IMR-90 (cell line): ENCODE data around the gene PIP4P1. TPM values are rescaled to one million over a fixed set of nuclear protein-coding genes. Genes with fewer than 3 reads are reported as not detected.

ENCODE experiments used
- ATAC-seq: fragments of 200-7000 bp; cut with Tn5 transposase; 2 replicates; pipeline ENCODE4 v1.9.1; 2020; ENCODE audit warnings: low read depth, mild to moderate bottlenecking, moderate library complexity
- BruUV-seq: library from RNA; stranded (reverse); fragments of 400-500 nt; replicated peaks from 2 replicates; lab custom pipeline; 2021; lab: Mats Ljungman, UMichigan
- CTCF ChIA-PET: fragments of 300-600 bp; formaldehyde crosslinking; extraction: SDS; loops from one replicate; lab custom pipeline; 2021; ENCODE audit warnings: antibody characterized with exemption; lab: Yijun Ruan, JAX
- POLR2A ChIA-PET: fragments of 300-600 bp; sonication (Branson Sonifier 250); formaldehyde crosslinking; loops from one replicate; lab custom pipeline; 2022; ENCODE audit warnings: antibody characterized with exemption; ENCODE audit not compliant: unreplicated experiment; lab: Charles Lee
- DNase-seq: peaks from one replicate; pipeline ENCODE4 v3.0.0; 2013
- H2AFZ ChIP-seq: replicated peaks from 2 replicates; pipeline ENCODE3; 2013; ENCODE audit warnings: low read length, mild to moderate bottlenecking; ENCODE audit not compliant: poor library complexity
- H2AK5ac ChIP-seq: 2 replicates; pipeline ENCODE4 v1.6.1; 2013; ENCODE audit warnings: low read depth, low read length, inconsistent platforms
- H2AK9ac ChIP-seq: replicated peaks from 2 replicates; pipeline ENCODE3; 2013; ENCODE audit warnings: mild to moderate bottlenecking, low read depth, low read length, moderate library complexity; ENCODE audit not compliant: poor library complexity
- H2BK120ac ChIP-seq: 2 replicates; pipeline ENCODE4 v1.6.1; 2013; ENCODE audit warnings: low read depth, low read length, inconsistent platforms
- H2BK15ac ChIP-seq: 3 replicates; pipeline ENCODE4 v1.6.1; 2013; ENCODE audit warnings: low read depth, low read length, inconsistent platforms
- H2BK20ac ChIP-seq: 2 replicates; pipeline ENCODE4 v1.6.1; 2013; ENCODE audit warnings: low read depth, mild to moderate bottlenecking, inconsistent platforms, low read length, moderate library complexity
- H2BK5ac ChIP-seq: 2 replicates; pipeline ENCODE4 v1.6.1; 2013; ENCODE audit warnings: mild to moderate bottlenecking, low read depth, low read length, inconsistent platforms; ENCODE audit not compliant: poor library complexity, severe bottlenecking
- H3K14ac ChIP-seq: replicated peaks from 2 replicates; pipeline ENCODE4 v1.6.1; 2013; ENCODE audit warnings: low read depth, low read length, inconsistent platforms
- H3K18ac ChIP-seq: 2 replicates; pipeline ENCODE4 v1.6.1; 2013; ENCODE audit warnings: low read depth, low read length, control low read depth
- H3K23ac ChIP-seq: 2 replicates; pipeline ENCODE4 v1.6.1; 2013; ENCODE audit warnings: low read depth, low read length, inconsistent platforms
- H3K27ac ChIP-seq: 2 replicates; pipeline ENCODE4 v1.5.1; 2013; ENCODE audit warnings: mild to moderate bottlenecking, control low read depth, low read length; ENCODE audit not compliant: insufficient read depth
- H3K27me3 ChIP-seq: 2 replicates; pipeline ENCODE4 v1.6.1; 2013; ENCODE audit warnings: low read length; ENCODE audit not compliant: control insufficient read depth, insufficient read depth
- H3K36me3 ChIP-seq: 2 replicates; pipeline ENCODE4 v1.6.1; 2013; ENCODE audit warnings: low read length, mixed read lengths; ENCODE audit not compliant: control insufficient read depth, insufficient read depth
- H3K4ac ChIP-seq: 2 replicates; pipeline ENCODE4 v1.6.1; 2013; ENCODE audit warnings: low read depth, low read length, inconsistent platforms
- H3K4me1 ChIP-seq: 2 replicates; pipeline ENCODE4 v1.6.1; 2013; ENCODE audit warnings: low read length, mixed read lengths; ENCODE audit not compliant: control insufficient read depth, insufficient read depth
- H3K4me2 ChIP-seq: 2 replicates; pipeline ENCODE4 v1.6.1; 2013; ENCODE audit warnings: low read depth, mild to moderate bottlenecking, control low read depth, low read length, moderate library complexity
- H3K4me3 ChIP-seq: 2 replicates; pipeline ENCODE4 v1.5.1; 2013; ENCODE audit warnings: low read depth, mild to moderate bottlenecking, control low read depth, low read length, moderate library complexity; ENCODE audit not compliant: insufficient read depth
- H3K56ac ChIP-seq: 2 replicates; pipeline ENCODE4 v1.6.1; 2013; ENCODE audit warnings: low read length, inconsistent platforms; ENCODE audit not compliant: insufficient read depth; ENCODE audit errors: extremely low read depth
- H3K79me1 ChIP-seq, 2 experiments: 2 replicates each; pipeline ENCODE4 v1.6.1; 2013; ENCODE audit warnings: low read length in 2 of 2, inconsistent platforms in 1 of 2, low read depth in 1 of 2
- H3K9ac ChIP-seq: 2 replicates; pipeline ENCODE4 v1.6.1; 2013; ENCODE audit warnings: low read depth, low read length, control low read depth
- H3K9me1 ChIP-seq: 2 replicates; pipeline ENCODE4 v1.6.1; 2013; ENCODE audit warnings: low read length, inconsistent platforms; ENCODE audit not compliant: insufficient read depth
- H3K9me3 ChIP-seq: 2 replicates; pipeline ENCODE4 v1.6.1; 2013; ENCODE audit warnings: low read length; ENCODE audit not compliant: control insufficient read depth, insufficient read depth
- H4K20me1 ChIP-seq: 2 replicates; pipeline ENCODE4 v1.6.1; 2013; ENCODE audit warnings: low read length, inconsistent platforms; ENCODE audit not compliant: insufficient read depth
- H4K5ac ChIP-seq: 2 replicates; pipeline ENCODE4 v1.6.1; 2013; ENCODE audit warnings: mild to moderate bottlenecking, low read depth, low read length, control low read depth
- H4K8ac ChIP-seq, 2 experiments: 2 replicates each; pipeline ENCODE4 v1.6.1; 2013; ENCODE audit warnings: low read depth in 2 of 2, low read length in 2 of 2, control low read depth in 1 of 2, inconsistent platforms in 1 of 2
- H4K91ac ChIP-seq: 2 replicates; pipeline ENCODE4 v1.6.1; 2013; ENCODE audit warnings: low read depth, low read length, inconsistent platforms; ENCODE audit not compliant: insufficient read depth
- RCOR1 ChIP-seq: IDR thresholded peaks from 2 replicates; pipeline ENCODE4 v1.6.1; 2012; ENCODE audit warnings: mild to moderate bottlenecking, low read length, improper control_type of control experiment; ENCODE audit not compliant: insufficient replicate concordance
- WGBS, 2 experiments: methylation state at CpG; one replicate each; pipeline versions ENCODE4 v1.1.5 to v1.1.7; 2013; ENCODE audit warnings: missing lambda C conversion rate in 2 of 2; ENCODE audit not compliant: insufficient read length in 1 of 2; ENCODE audit errors: extremely low coverage in 2 of 2; 5-methylcytosine and 5-hydroxymethylcytosine counted together
- dilution Hi-C: fragments of 300-500 bp; cut with HindIII; formaldehyde crosslinking; loops from one replicate; pipeline ENCODE4 v1.14.3; 2018; ENCODE audit warnings: low sequenced_read_pairs; ENCODE audit not compliant: unreplicated experiment
- in situ Hi-C: fragments of 300-500 bp; cut with MboI; formaldehyde crosslinking; loops from 3 replicates; pipeline ENCODE4 v1.14.3; 2019; ENCODE audit warnings: low sequenced_read_pairs, inconsistent platforms, mixed read lengths
- intact Hi-C: fragments of 100-400 bp; cut with micrococcal nuclease; formaldehyde crosslinking; loops from 2 replicates; pipeline ENCODE4 v1.10.0; 2022
- polyA plus RNA-seq, 3 experiments: library from polyadenylated mRNA; depleted of rRNA; stranded (reverse); fragments of >200 nt; gene quantifications; 2 replicates each; pipeline ENCODE4 v1.2.3, GENCODE V29; 2012; ENCODE audit warnings: low replicate concordance in 1 of 3
- total RNA-seq: library from RNA; depleted of rRNA; stranded (reverse); fragments of >200 nt; gene quantifications from 2 replicates; pipeline ENCODE4 v1.2.3, GENCODE V29; 2012
- TF ChIP-seq, protein P1 (sequence below): fragments of 150-350 bp; IDR thresholded peaks from 2 replicates; pipeline ENCODE4 v1.6.1; 2017; ENCODE audit warnings: mild to moderate bottlenecking, antibody characterized with exemption, low read length, low read depth
- TF ChIP-seq, protein P2 (sequence below): conservative IDR thresholded peaks from 2 replicates; pipeline ENCODE4 v1.5.1; 2012; ENCODE audit warnings: mild to moderate bottlenecking, low read depth, low read length, improper control_type of control experiment

The PIP4P1 gene
- total and polyA plus RNA-seq, 2 of the 4 experiments (the other 2 are of a cell fraction): 15.2 to 27.8 TPM

DNA sequence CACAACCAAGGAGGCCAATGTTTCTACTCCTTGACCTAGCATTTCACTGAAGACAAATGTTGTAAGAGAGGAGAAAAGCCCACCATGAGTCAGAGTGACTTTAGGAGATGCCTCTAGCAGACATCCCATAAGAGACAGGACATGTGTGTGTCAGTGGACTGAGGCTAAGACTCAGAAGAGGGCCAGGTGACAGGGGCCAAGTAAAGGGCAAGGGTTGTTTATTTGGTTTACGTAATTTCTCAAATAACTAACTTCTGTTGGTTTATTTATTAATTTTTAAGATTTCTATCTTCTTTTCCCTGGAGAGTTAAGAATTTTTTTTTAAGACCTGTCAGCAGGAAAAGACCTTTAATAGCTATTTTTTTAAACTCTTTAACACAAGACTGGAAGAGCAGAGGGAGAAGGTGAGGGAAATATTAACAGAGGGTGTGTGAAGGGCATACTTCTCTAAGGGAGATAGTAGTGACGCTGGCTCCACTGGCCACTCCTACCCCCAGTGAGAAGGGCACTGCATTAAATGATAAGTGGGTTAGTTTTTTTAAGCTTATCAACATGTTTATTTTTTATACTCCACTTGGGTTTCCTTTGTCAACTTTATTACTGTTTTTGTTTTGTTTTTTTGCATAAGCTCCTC lies 11.4 kb upstream of the PIP4P1 start:
- dilution Hi-C loops: no loop called here
- POLR2A ChIA-PET: no interaction called here

More for the DNA sequence above, 11.4 kb upstream of the PIP4P1 start:
- Histone ChIP-seq H4K91ac (no peak overlapping the region), H3K4ac (no peak overlapping the region), H3K18ac (no peak overlapping the region), H3K27me3 (no peaks in the 10 kb centered on the region), H3K9me1 (peaks cover 7% of the 10 kb centered on the region), H2BK5ac (no peak overlapping the region), H2BK20ac (no peak overlapping the region), H3K79me1 (peaks cover 15 to 17% of the 10 kb centered on the region in 2 experiments), H2AK9ac (no peak overlapping the region), H3K4me2 (no peak overlapping the region), H2BK120ac (no peak overlapping the region), H4K5ac (no peak overlapping the region), H2AFZ (no peak overlapping the region), H3K56ac (no peak overlapping the region), H4K8ac (no peak overlapping the region), H2AK5ac (no peak overlapping the region), H3K27ac (no peak overlapping the region), H3K36me3 (peaks cover 10% of the 10 kb centered on the region), H3K4me3 (no peak overlapping the region), H3K4me1 (peaks cover 4% of the 10 kb centered on the region; the same call in 1 of the 2 replicates), H3K9me3 (no peaks in the 10 kb centered on the region), H3K9ac (no peak overlapping the region), H4K20me1 (no peaks in the 10 kb centered on the region), H3K14ac (no peak overlapping the region), H2BK15ac (no peak overlapping the region), H3K23ac (no peak overlapping the region)
- TF ChIP-seq, protein P1, sequence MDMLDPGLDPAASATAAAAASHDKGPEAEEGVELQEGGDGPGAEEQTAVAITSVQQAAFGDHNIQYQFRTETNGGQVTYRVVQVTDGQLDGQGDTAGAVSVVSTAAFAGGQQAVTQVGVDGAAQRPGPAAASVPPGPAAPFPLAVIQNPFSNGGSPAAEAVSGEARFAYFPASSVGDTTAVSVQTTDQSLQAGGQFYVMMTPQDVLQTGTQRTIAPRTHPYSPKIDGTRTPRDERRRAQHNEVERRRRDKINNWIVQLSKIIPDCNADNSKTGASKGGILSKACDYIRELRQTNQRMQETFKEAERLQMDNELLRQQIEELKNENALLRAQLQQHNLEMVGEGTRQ: no peak
- no peak for TF ChIP-seq RCOR1
- TF ChIP-seq, protein P2, sequence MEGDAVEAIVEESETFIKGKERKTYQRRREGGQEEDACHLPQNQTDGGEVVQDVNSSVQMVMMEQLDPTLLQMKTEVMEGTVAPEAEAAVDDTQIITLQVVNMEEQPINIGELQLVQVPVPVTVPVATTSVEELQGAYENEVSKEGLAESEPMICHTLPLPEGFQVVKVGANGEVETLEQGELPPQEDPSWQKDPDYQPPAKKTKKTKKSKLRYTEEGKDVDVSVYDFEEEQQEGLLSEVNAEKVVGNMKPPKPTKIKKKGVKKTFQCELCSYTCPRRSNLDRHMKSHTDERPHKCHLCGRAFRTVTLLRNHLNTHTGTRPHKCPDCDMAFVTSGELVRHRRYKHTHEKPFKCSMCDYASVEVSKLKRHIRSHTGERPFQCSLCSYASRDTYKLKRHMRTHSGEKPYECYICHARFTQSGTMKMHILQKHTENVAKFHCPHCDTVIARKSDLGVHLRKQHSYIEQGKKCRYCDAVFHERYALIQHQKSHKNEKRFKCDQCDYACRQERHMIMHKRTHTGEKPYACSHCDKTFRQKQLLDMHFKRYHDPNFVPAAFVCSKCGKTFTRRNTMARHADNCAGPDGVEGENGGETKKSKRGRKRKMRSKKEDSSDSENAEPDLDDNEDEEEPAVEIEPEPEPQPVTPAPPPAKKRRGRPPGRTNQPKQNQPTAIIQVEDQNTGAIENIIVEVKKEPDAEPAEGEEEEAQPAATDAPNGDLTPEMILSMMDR: no peak
- DNase-seq (no peak), ATAC-seq (no peak)
- no CpG with 5 or more reads among the region's 2 CpGs for WGBS, 2 experiments
- in situ Hi-C loops (loop anchor here (25.0 kb wide), 1 partner anchor 615 kb away; the partner anchor contains the start of gene ZNF219), intact Hi-C loops (no loop called here)
- CTCF ChIA-PET: no interaction called here
- BruUV-seq: no TSS peak
